GM12891 (cell line): Measurements from ENCODE around the gene SELENOF.
A peak's percentile ranks its signal among the peaks of the same experiment; 100 is the strongest.

Experiments used
- DNase-seq: peaks from one replicate; pipeline ENCODE4 v3.0.0; 2011; ENCODE audit warnings: low spot score; ENCODE audit not compliant: insufficient read length
- FAIRE-seq: peaks from 2 replicates; lab custom pipeline; 2011; peaks lifted over from hg19 to GRCh38; lab: Jason Lieb, UNC
- PAX5 ChIP-seq: IDR thresholded peaks from 2 replicates; pipeline ENCODE4 v1.6.1; 2011; ENCODE audit warnings: low read length, moderate library complexity, mild to moderate bottlenecking; ENCODE audit not compliant: insufficient read depth, severe bottlenecking
- POLR2A ChIP-seq: IDR thresholded peaks from 2 replicates; pipeline ENCODE4 v1.6.1; 2011; ENCODE audit warnings: low read depth, low read length, control low read depth
- POLR2AphosphoS5 ChIP-seq: IDR thresholded peaks from 2 replicates; pipeline ENCODE4 v1.6.1; 2011; ENCODE audit warnings: low read depth, low read length, control low read depth
- POU2F2 ChIP-seq: IDR thresholded peaks from 2 replicates; pipeline ENCODE4 v1.6.1; 2011; ENCODE audit warnings: low read depth, mild to moderate bottlenecking, control low read depth, low read length, moderate library complexity
- SPI1 ChIP-seq: IDR thresholded peaks from 2 replicates; pipeline ENCODE4 v1.6.1; 2011; ENCODE audit warnings: low read depth, low read length, control low read depth
- TAF1 ChIP-seq: IDR thresholded peaks from 2 replicates; pipeline ENCODE4 v1.6.1; 2011; ENCODE audit warnings: low read depth, low read length, control low read depth

The SELENOF gene

GRCh38 chr1:86940599-86940998 lies 26.7 kb upstream of the SELENOF start:
- DNase-seq (no peak), FAIRE-seq (no peak)
- TF ChIP-seq SPI1 (no peak), PAX5 (no peak), POLR2AphosphoS5 (no peak), POLR2A (no peak), TAF1 (no peak), POU2F2 (no peak)

- DNase-seq = no peak
- FAIRE-seq = no peak
- TF ChIP-seq TAF1 (no peak), POLR2AphosphoS5 (no peak), POU2F2 (no peak), PAX5 (no peak), POLR2A (no peak), SPI1 (no peak)
Measured at GRCh38 chr1:86939406-86939805, 25.5 kb upstream of the SELENOF start.

DNA sequence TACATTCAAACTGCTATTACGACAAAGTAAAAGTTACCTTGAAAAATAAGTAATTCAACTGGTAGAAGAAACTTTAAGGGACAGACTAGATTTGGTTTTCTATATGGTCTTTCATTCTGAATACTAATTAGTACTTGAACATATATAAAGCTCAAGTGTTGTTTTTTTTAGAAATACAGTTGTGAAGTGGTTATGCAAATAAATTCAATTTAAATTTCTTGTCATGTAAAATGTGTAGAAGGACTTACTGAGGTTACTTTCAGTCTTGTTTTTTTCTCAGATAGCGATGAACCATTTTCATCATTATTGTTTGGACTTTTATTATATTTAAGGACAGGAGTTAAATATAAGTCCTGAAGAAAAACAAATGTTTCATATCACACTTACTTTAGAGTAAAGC lies 24.9 kb upstream of the SELENOF start:
- DNase-seq = no peak
- TF ChIP-seq POLR2AphosphoS5 = no peak
- FAIRE-seq = peak; percentile 41

DNA sequence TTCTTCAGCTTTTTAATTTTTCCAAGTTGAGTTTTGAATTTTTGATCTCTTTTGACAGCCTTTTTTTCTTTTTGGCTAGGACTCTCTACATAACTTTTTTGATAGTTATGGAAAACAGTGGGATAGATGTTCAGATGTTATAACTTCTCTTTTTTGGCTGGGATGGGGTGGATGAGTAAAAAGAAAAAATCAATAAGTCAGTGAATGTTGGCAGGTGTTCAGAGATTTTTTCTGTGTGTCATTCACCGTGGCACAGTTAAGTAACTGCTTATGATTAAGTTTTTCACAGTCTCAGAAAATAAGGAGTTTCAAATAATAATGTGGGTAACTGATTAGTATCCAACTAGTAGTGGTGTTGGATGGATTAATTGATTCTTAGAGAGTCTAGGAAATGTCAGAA lies 24.5 kb upstream of the SELENOF start:
- TF ChIP-seq POU2F2 (no peak), PAX5 (no peak), POLR2AphosphoS5 (no peak), TAF1 (no peak), POLR2A (no peak), SPI1 (no peak)
- FAIRE-seq (no peak), DNase-seq (no peak)

DNA sequence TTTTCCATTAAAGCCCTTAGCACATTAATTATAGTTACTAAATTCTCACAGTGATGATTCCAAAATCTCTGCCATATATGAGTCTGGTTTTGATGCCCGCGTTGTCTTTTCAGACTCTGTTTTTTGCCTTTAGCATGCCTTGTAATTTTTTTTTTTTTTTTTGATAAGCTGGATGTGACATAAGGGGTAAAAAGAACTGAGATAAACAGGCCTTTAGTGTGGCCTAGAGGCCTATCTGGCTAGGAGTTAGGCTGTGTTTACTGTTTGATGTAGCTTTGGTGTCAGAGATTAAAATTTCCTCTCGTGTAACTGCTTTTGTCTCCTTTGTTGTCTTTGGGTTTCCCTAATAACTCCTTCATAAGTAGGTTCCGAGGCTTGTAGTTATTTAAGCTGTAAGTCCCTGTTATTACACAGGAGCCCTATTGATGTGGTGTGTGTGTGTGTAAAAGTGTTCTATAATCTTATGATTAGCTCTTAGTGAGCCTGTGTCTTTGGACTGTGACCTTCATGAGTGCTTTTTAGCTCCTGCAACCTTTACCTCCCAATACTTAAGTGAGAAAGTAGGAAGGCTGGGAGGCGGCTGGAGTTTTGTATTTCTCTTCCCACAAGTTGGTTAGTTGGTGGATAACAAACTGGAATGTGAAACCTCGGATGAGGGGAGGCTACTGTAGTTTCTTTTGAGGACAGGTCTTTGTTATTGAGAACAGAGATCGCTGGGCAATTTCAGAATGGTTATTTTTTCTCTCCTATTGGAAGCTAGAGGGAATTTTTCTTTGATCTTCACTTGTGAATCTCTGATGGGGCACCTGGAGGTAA lies 19.8 kb upstream of the SELENOF start:
- DNase-seq (no peak), FAIRE-seq (no peak)
- no peak for TF ChIP-seq SPI1

GRCh38 chr1:86933051-86933450 lies 19.1 kb upstream of the SELENOF start:
- DNase-seq = no peak
- TF ChIP-seq PAX5 = no peak
- TF ChIP-seq POLR2AphosphoS5 = no peak
- no peak for TF ChIP-seq POU2F2
- no peak for TF ChIP-seq POLR2A
- no peak for TF ChIP-seq SPI1
- no peak for TF ChIP-seq TAF1
- no peak for FAIRE-seq

DNA sequence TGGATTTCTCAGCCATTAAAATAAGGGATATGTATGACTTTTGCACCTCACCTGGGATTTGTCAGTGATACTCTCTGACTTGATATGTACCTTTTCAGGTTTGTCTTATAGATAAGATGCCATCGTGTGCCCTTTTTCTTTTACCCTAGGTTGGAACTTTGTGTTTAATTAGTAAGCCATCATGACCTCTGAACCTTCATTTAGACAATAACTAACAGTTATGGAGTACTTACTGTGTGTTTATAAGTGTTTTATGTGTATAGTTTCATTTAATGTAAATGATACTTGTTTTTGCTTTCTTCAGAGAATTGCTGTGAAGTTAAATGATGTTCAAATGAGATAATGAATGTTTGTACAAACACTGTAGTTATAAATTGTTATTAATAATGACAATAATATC lies 14.9 kb upstream of the SELENOF start:
- TF ChIP-seq PAX5 = no peak
- no peak for TF ChIP-seq POLR2A
- TF ChIP-seq SPI1 = no peak
- TF ChIP-seq TAF1 = no peak
- no peak for TF ChIP-seq POU2F2
- no peak for TF ChIP-seq POLR2AphosphoS5
- DNase-seq (no peak), FAIRE-seq (no peak)

DNA sequence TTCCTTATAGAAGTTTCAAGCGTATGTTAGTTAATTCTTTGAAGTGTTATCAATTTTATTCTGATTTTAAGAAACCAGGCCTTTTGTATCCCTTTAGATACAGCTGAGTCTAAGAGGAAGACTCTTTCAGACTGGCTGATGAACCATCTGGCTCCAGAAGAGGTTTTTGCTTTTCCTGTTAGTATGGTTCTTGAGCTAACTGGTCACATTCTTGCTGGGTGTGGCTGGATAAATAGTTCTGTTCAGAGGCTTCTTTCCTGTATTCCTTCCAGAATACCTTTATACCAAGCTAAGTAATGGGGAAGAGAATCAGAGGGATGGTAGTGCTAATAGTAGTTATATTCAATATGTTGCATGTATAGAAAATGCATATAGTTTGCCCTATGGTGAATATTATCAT lies 13.0 kb upstream of the SELENOF start:
- DNase-seq = no peak
- TF ChIP-seq PAX5 (no peak), SPI1 (no peak), POLR2AphosphoS5 (no peak), POU2F2 (no peak), POLR2A (no peak), TAF1 (no peak)
- no peak for FAIRE-seq

GRCh38 chr1:86925742-86926141 lies 11.8 kb upstream of the SELENOF start:
- TF ChIP-seq POLR2A (no peak), TAF1 (no peak), POU2F2 (no peak), POLR2AphosphoS5 (no peak), PAX5 (no peak), SPI1 (no peak)
- DNase-seq (no peak), FAIRE-seq (no peak)

DNA sequence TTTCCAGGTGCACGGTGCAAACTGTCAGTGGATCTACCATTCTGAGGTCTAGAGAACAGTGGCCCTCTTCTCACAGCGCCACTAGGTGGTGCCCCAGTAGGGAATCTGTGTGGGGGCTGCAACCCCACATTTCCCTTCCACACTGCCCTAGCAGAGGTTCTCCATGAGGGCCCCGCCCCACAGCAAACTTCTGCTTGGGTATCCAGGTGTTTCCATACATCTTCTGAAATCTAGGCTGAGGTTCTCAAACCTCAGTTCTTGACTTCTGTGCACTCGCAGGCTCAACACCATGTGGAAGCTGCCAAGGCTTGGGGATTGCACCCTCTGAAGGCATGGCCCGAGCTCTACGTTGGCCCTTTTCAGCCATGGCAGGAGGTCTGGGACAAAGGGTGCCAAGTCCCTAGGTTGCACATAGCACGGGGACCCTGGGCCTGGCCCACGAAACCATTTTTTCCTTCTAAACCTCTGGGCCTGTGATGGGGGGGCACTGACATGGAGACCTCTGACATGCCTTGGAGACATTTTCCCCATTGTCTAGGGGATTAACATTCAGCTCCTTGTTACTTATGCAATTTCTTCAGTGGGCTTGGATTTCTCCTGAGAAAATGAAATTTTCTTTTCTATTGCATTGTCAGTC lies 10.5 kb upstream of the SELENOF start:
- DNase-seq (no peak), FAIRE-seq (no peak)
- no peak for TF ChIP-seq TAF1
- TF ChIP-seq PAX5 = no peak
- TF ChIP-seq SPI1 = no peak
- no peak for TF ChIP-seq POU2F2
- TF ChIP-seq POLR2A = no peak
- no peak for TF ChIP-seq POLR2AphosphoS5

DNA sequence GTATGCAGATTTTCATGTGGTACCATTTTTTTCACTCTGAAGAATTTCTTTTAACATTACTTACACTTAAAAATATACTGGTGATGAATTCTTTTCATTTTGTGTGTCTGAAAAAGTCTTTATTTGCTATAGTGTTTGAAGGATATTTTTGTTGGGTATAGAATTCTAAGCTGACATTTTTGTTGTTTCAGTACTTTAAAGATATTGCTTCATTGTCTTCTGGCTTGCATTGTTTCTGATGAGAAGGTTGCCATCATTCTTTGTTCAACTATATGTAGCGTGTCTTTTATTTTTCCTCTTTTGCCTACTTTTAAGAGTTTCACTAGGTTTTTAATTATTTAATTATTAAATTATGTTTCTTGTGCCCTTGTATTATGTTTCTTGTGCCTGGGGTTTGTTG lies 8.5 kb upstream of the SELENOF start:
- DNase-seq (no peak), FAIRE-seq (no peak)
- TF ChIP-seq SPI1 (no peak), POLR2AphosphoS5 (no peak), TAF1 (no peak), PAX5 (no peak), POLR2A (no peak), POU2F2 (no peak)
